ENCODE measurements around the gene ITGB6. TPM values are rescaled to one million over a fixed set of nuclear protein-coding genes. Genes with fewer than 3 reads are reported as not detected.

Gene ITGB6
- total RNA-seq, 1 experiment from 2014 or later, result not detected

GRCh38 chr2:160125828-160126227 is 74.2 kb downstream of the ITGB6 start:
- no peak overlapping the region for H3K27ac Mint-ChIP-seq
- ATAC-seq (peak; percentile 85), DNase-seq (ENCODE audit: low spot score) (no peak)
- H3K9me3 Mint-ChIP-seq, result no peaks in the 10 kb centered on the region
- peaks cover 15% of the 10 kb centered on the region for H3K4me1 Mint-ChIP-seq
- H3K4me3 Mint-ChIP-seq, result no peak overlapping the region
- no peak for TF ChIP-seq EMX1 (CRISPR knock-in tag; IDR thresholded peaks at IDR 0.05)
- ChIA-PET CTCF (interaction anchor here (0.6 kb wide), 1 partner anchor 16 kb away, joined by 3 read pairs; no protein-coding TSS in a partner anchor), POLR2A (no interaction called here)
- no peaks in the 10 kb centered on the region for H3K27me3 Mint-ChIP-seq (ENCODE audit: low read depth)
- H3K36me3 Mint-ChIP-seq, result no peaks in the 10 kb centered on the region

GRCh38 chr2:160125366-160125765 is 74.7 kb downstream of the ITGB6 start:
- no peak for DNase-seq (ENCODE audit: low spot score)
- POLR2A ChIA-PET, result no interaction called here
- Mint-ChIP-seq H3K27ac (no peak overlapping the region), H3K4me1 (peaks cover 15% of the 10 kb centered on the region), H3K4me3 (no peak overlapping the region), H3K36me3 (no peaks in the 10 kb centered on the region), H3K27me3 (ENCODE audit: low read depth) (no peaks in the 10 kb centered on the region), H3K9me3 (no peaks in the 10 kb centered on the region)
- no peak for ATAC-seq
- CTCF ChIA-PET, result interaction anchor here (0.6 kb wide), 1 partner anchor 15 kb away, joined by 3 read pairs; no protein-coding TSS in a partner anchor
- TF ChIP-seq ZNF281 (CRISPR knock-in tag; IDR thresholded peaks at IDR 0.05), result no peak
- no peak for TF ChIP-seq PREB (CRISPR knock-in tag; IDR thresholded peaks at IDR 0.05; ENCODE audit: borderline replicate concordance)
- no peak for TF ChIP-seq ATF6 (CRISPR knock-in tag; IDR thresholded peaks at IDR 0.05)
- no peak for TF ChIP-seq ERG (CRISPR knock-in tag; IDR thresholded peaks at IDR 0.05)
- no peak for TF ChIP-seq NFYB (CRISPR knock-in tag; conservative IDR thresholded peaks at IDR 0.05; ENCODE audit: low read depth)
- TF ChIP-seq ATF2 (CRISPR knock-in tag; IDR thresholded peaks at IDR 0.05; ENCODE audit: borderline replicate concordance, low read depth), result no peak
- no peak for TF ChIP-seq HMGXB4 (CRISPR knock-in tag; IDR thresholded peaks at IDR 0.05)
- TF ChIP-seq ATF1 (CRISPR knock-in tag; IDR thresholded peaks at IDR 0.05), result no peak
- no peak for TF ChIP-seq ZNF512 (CRISPR knock-in tag; IDR thresholded peaks at IDR 0.05; ENCODE audit: borderline replicate concordance)
- no peak for TF ChIP-seq ATF3 (CRISPR knock-in tag; conservative IDR thresholded peaks at IDR 0.05)

All from WTC11 (cell line).